SK-N-SH treated with all-trans-retinoic acid at 6 μM for 48 hours (cell line): ENCODE results near the gene C2CD4C.
"Not testable (repeated sequence)": the region's sequence is repeated elsewhere in the genome, so short reads cannot be mapped to it uniquely, and the experiment has no call there.

Experiments
- ATAC-seq: fragments of 200-7000 bp; cut with Tn5 transposase; 3 replicates; pipeline ENCODE4 v1.9.1; 2020; ENCODE audit warnings: mild to moderate bottlenecking, moderate library complexity
- ARNTL ChIP-seq: fragments of 450-650 bp; formaldehyde crosslinking; IDR thresholded peaks from 2 replicates; pipeline ENCODE4 v1.5.0; 2020; ENCODE audit warnings: low read depth, mild to moderate bottlenecking, moderate library complexity, borderline replicate concordance
- BACH2 ChIP-seq: fragments of 250-450 bp; sonication (Bioruptor Pico); IDR thresholded peaks from 2 replicates; pipeline ENCODE4 v1.9.0; 2021; ENCODE audit warnings: mild to moderate bottlenecking, borderline replicate concordance
- CSDC2 ChIP-seq: fragments of 250-450 bp; sonication (Bioruptor Pico); IDR thresholded peaks from 2 replicates; pipeline ENCODE4 v1.5.0; 2020; ENCODE audit warnings: mild to moderate bottlenecking, moderate library complexity
- GLIS3 ChIP-seq: fragments of 250-450 bp; sonication (Bioruptor Pico); IDR thresholded peaks from 2 replicates; pipeline ENCODE4 v1.5.0; 2020; ENCODE audit warnings: mild to moderate bottlenecking, moderate library complexity
- OSR1 ChIP-seq: fragments of 250-450 bp; sonication (Bioruptor Pico); IDR thresholded peaks from 2 replicates; pipeline ENCODE4 v1.8.0; 2022; ENCODE audit warnings: moderate library complexity, mild to moderate bottlenecking, inconsistent platforms
- PPARA ChIP-seq: fragments of 250-450 bp; sonication (Bioruptor Pico); IDR thresholded peaks from 2 replicates; pipeline ENCODE4 v1.5.0; 2020; ENCODE audit warnings: mild to moderate bottlenecking, borderline replicate concordance
- RARB ChIP-seq: fragments of 250-450 bp; sonication (Bioruptor Pico); IDR thresholded peaks from 2 replicates; pipeline ENCODE4 v1.8.0; 2021; ENCODE audit warnings: mild to moderate bottlenecking, moderate library complexity
- SNAI2 ChIP-seq: fragments of 250-450 bp; sonication (Bioruptor Pico); IDR thresholded peaks from 2 replicates; pipeline ENCODE4 v1.5.0; 2020; ENCODE audit warnings: mild to moderate bottlenecking, moderate library complexity
- TCF4 ChIP-seq: fragments of 250-450 bp; sonication (Bioruptor Pico); IDR thresholded peaks from 2 replicates; pipeline ENCODE4 v1.8.0; 2021; ENCODE audit warnings: mild to moderate bottlenecking, moderate library complexity, borderline replicate concordance
- TOX ChIP-seq: fragments of 250-450 bp; sonication (Bioruptor Pico); IDR thresholded peaks from 2 replicates; pipeline ENCODE4 v1.8.0; 2021; ENCODE audit warnings: mild to moderate bottlenecking, moderate library complexity, borderline replicate concordance
- TSHZ2 ChIP-seq: fragments of 250-450 bp; sonication (Bioruptor Pico); IDR thresholded peaks from 2 replicates; pipeline ENCODE4 v1.5.0; 2020; ENCODE audit warnings: mild to moderate bottlenecking, moderate library complexity
- ZC3H10 ChIP-seq: fragments of 250-450 bp; sonication (Bioruptor Pico); IDR thresholded peaks from 2 replicates; pipeline ENCODE4 v1.5.1; 2021; ENCODE audit warnings: mild to moderate bottlenecking, moderate library complexity
- ZFP3 ChIP-seq: fragments of 250-450 bp; sonication (Bioruptor Pico); IDR thresholded peaks from 2 replicates; pipeline ENCODE4 v1.5.0; 2020; ENCODE audit warnings: mild to moderate bottlenecking, moderate library complexity
- ZFP30 ChIP-seq: fragments of 450-650 bp; formaldehyde crosslinking; IDR thresholded peaks from 2 replicates; pipeline ENCODE4 v1.5.0; 2022; ENCODE audit warnings: mild to moderate bottlenecking, moderate library complexity
- ZNF565 ChIP-seq: fragments of 450-650 bp; formaldehyde crosslinking; conservative IDR thresholded peaks from 2 replicates; pipeline ENCODE4 v1.5.0; 2020; ENCODE audit warnings: low read depth, mild to moderate bottlenecking, moderate library complexity
- ZNF70 ChIP-seq: fragments of 450-650 bp; formaldehyde crosslinking; IDR thresholded peaks from 2 replicates; pipeline ENCODE4 v1.5.0; 2020; ENCODE audit warnings: mild to moderate bottlenecking, moderate library complexity
- ZNF8 ChIP-seq: fragments of 450-650 bp; formaldehyde crosslinking; IDR thresholded peaks from 2 replicates; pipeline ENCODE4 v1.5.0; 2020; ENCODE audit warnings: mild to moderate bottlenecking, moderate library complexity
- TF ChIP-seq, protein P1 (sequence below): fragments of 250-450 bp; sonication (Bioruptor Pico); IDR thresholded peaks from 2 replicates; pipeline ENCODE4 v1.8.0; 2021; ENCODE audit warnings: low read depth, mild to moderate bottlenecking, moderate library complexity, borderline replicate concordance
- TF ChIP-seq, protein P2 (sequence below): fragments of 250-450 bp; sonication (Bioruptor Pico); IDR thresholded peaks from 2 replicates; pipeline ENCODE4 v1.5.1; 2020; ENCODE audit warnings: low read depth, mild to moderate bottlenecking, moderate library complexity

Gene C2CD4C

GRCh38 chr19:434152-434960 is 25.4 kb upstream of the C2CD4C start:
- ATAC-seq = no peak
- TF ChIP-seq ZNF8 (CRISPR knock-in tag) = no peak
- TF ChIP-seq ZFP30 = no peak
- TF ChIP-seq RARB (CRISPR knock-in tag) = no peak
- no peak for TF ChIP-seq ARNTL
- TF ChIP-seq, protein P1, sequence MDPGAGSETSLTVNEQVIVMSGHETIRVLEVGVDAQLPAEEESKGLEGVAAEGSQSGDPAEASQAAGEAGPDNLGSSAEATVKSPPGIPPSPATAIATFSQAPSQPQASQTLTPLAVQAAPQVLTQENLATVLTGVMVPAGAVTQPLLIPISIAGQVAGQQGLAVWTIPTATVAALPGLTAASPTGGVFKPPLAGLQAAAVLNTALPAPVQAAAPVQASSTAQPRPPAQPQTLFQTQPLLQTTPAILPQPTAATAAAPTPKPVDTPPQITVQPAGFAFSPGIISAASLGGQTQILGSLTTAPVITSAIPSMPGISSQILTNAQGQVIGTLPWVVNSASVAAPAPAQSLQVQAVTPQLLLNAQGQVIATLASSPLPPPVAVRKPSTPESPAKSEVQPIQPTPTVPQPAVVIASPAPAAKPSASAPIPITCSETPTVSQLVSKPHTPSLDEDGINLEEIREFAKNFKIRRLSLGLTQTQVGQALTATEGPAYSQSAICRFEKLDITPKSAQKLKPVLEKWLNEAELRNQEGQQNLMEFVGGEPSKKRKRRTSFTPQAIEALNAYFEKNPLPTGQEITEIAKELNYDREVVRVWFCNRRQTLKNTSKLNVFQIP (CRISPR knock-in tag) = no peak
- no peak for TF ChIP-seq BACH2 (CRISPR knock-in tag)
- TF ChIP-seq, protein P2, sequence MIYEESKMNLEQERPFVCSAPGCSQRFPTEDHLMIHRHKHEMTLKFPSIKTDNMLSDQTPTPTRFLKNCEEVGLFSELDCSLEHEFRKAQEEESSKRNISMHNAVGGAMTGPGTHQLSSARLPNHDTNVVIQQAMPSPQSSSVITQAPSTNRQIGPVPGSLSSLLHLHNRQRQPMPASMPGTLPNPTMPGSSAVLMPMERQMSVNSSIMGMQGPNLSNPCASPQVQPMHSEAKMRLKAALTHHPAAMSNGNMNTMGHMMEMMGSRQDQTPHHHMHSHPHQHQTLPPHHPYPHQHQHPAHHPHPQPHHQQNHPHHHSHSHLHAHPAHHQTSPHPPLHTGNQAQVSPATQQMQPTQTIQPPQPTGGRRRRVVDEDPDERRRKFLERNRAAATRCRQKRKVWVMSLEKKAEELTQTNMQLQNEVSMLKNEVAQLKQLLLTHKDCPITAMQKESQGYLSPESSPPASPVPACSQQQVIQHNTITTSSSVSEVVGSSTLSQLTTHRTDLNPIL (CRISPR knock-in tag) = no peak
- TF ChIP-seq OSR1 (CRISPR knock-in tag) = no peak
- TF ChIP-seq GLIS3 = no peak
- TF ChIP-seq ZC3H10 (CRISPR knock-in tag) = no peak
- TF ChIP-seq CSDC2 = no peak
- TF ChIP-seq ZFP3 = no peak
- TF ChIP-seq PPARA (CRISPR knock-in tag) = no peak
- no peak for TF ChIP-seq SNAI2 (CRISPR knock-in tag)
- no peak for TF ChIP-seq TSHZ2 (CRISPR knock-in tag)

DNA sequence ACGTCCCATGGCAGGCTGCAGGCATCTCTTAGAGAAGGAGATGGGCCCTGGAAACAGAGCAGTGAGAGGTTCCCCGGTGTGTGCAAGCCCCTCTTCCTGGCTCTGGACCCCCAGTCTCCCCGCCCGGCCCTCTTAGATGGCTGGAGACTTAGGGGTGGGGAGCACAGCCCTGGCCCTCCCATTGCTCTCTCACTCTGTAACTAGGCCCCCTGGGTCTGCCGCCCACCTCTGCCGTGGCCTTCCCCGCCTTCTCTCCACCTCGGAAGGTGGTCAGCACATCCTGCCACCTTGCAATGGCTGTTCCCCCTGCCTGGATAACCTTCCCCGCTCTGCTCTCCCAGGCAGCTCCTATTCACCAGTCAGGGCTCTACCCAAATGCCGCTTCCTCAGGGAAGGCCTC is 21.8 kb upstream of the C2CD4C start:
- TF ChIP-seq RARB (CRISPR knock-in tag) = no peak
- no peak for ATAC-seq

DNA sequence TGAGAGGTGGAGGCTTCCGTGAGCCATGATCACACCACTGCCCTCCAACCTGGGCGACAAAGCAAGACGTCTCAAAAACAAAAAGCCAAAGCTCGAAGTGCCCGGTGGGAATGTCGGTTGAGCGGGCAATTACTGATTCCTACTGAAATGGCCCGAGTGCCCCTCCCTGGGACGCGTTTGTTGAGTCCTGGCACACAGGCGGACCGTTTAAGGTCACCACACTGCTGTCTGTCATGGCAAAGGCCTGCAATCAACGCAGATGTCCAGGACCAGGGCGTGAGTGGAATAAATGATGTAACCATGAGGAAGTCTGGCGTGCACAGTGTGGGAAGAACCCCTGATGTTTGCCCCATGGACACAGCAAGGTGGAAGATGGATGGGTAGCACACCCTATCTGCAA is 19.2 kb upstream of the C2CD4C start:
- no peak for TF ChIP-seq GLIS3
- no peak for TF ChIP-seq TSHZ2 (CRISPR knock-in tag)
- TF ChIP-seq TOX (CRISPR knock-in tag) = no peak
- no peak for TF ChIP-seq ZNF70 (CRISPR knock-in tag)
- TF ChIP-seq TCF4 (CRISPR knock-in tag) = no peak
- TF ChIP-seq SNAI2 (CRISPR knock-in tag) = no peak
- no peak for TF ChIP-seq ZNF565 (CRISPR knock-in tag)
- TF ChIP-seq ZFP3 = no peak
- TF ChIP-seq PPARA (CRISPR knock-in tag) = no peak
- ATAC-seq = no peak

- not testable (repeated sequence) for ATAC-seq
These were observed 18.7 kb upstream of the C2CD4C start for GRCh38 chr19:427675-428074.
